Measurements from ENCODE around the gene THOC5. TPM values are rescaled to one million over a fixed set of nuclear protein-coding genes. Genes with fewer than 3 reads are reported as not detected.

The THOC5 gene
- total and polyA plus RNA-seq, 2 experiments from 2014 or later: 24.6 to 53.4 TPM

DNA sequence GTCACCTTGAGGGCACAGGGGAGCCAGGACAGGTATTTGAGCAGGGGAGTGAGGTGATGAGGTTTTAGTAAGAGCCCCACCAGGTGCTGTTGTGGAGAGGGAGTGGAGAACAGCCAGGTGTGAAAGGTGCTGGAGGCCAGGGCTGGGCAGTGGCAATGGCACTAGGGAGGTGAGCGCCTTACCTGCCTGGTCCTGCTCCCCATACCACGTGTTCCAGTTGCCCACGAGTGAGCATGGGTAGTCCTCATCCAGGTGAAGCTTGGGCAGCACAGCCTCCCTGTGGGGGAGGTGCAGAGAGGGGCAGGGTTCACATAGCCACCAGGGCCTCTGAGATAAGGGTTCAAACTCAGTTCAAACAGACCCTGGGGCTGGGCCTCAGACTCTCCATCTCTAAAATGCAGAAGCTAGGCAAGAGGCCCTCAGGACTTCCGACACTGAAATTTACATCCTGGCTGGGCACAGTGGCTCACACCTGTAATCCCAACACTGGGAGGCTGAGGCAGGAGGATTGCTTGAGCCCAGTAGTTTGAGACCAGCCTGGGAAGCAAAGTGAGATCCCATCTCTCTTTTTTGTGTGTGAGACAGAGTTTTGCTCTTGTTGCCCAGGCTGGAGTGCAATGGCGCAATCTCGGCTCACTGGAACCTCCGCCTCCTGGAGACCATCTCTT, 15.6 kb upstream of the THOC5 start:
- Histone ChIP-seq H3F3A (replicated peaks; ENCODE audit: low read depth) (no peaks in the 10 kb centered on the region), H3K4me1 (ENCODE audit: insufficient read depth) (no peaks in the 10 kb centered on the region), H3K27ac (ENCODE audit: low read depth) (no peak overlapping the region), H3K4me3 (no peak overlapping the region), H3K4me2 (no peak overlapping the region), H2AFZ (no peak overlapping the region), H3K79me2 (replicated peaks; ENCODE audit: insufficient read depth) (no peaks in the 10 kb centered on the region), H3K36me3 (ENCODE audit: insufficient read depth) (peaks cover 37% of the 10 kb centered on the region), H4K20me1 (replicated peaks; ENCODE audit: insufficient read depth) (peaks cover 6% of the 10 kb centered on the region; the same call in 1 of the 2 replicates), H3K27me3 (ENCODE audit: insufficient read depth) (no peaks in the 10 kb centered on the region), H3K9me2 (ENCODE audit: insufficient read depth) (no peaks in the 10 kb centered on the region)
- Mint-ChIP-seq H3K27me3 (ENCODE audit: insufficient read depth, low read depth, poor library complexity) (peaks cover 3% of the 10 kb centered on the region), H3K36me3 (ENCODE audit: low read depth) (peaks cover 48% of the 10 kb centered on the region), H3K4me1 (no peaks in the 10 kb centered on the region), H3K27ac (no peak overlapping the region), H3K9me3 (no peaks in the 10 kb centered on the region), H3K4me3 (no peak overlapping the region)
- ATAC-seq (no peak), DNase-seq (ENCODE audit: low spot score) (no peak)
- TF ChIP-seq, protein P1, sequence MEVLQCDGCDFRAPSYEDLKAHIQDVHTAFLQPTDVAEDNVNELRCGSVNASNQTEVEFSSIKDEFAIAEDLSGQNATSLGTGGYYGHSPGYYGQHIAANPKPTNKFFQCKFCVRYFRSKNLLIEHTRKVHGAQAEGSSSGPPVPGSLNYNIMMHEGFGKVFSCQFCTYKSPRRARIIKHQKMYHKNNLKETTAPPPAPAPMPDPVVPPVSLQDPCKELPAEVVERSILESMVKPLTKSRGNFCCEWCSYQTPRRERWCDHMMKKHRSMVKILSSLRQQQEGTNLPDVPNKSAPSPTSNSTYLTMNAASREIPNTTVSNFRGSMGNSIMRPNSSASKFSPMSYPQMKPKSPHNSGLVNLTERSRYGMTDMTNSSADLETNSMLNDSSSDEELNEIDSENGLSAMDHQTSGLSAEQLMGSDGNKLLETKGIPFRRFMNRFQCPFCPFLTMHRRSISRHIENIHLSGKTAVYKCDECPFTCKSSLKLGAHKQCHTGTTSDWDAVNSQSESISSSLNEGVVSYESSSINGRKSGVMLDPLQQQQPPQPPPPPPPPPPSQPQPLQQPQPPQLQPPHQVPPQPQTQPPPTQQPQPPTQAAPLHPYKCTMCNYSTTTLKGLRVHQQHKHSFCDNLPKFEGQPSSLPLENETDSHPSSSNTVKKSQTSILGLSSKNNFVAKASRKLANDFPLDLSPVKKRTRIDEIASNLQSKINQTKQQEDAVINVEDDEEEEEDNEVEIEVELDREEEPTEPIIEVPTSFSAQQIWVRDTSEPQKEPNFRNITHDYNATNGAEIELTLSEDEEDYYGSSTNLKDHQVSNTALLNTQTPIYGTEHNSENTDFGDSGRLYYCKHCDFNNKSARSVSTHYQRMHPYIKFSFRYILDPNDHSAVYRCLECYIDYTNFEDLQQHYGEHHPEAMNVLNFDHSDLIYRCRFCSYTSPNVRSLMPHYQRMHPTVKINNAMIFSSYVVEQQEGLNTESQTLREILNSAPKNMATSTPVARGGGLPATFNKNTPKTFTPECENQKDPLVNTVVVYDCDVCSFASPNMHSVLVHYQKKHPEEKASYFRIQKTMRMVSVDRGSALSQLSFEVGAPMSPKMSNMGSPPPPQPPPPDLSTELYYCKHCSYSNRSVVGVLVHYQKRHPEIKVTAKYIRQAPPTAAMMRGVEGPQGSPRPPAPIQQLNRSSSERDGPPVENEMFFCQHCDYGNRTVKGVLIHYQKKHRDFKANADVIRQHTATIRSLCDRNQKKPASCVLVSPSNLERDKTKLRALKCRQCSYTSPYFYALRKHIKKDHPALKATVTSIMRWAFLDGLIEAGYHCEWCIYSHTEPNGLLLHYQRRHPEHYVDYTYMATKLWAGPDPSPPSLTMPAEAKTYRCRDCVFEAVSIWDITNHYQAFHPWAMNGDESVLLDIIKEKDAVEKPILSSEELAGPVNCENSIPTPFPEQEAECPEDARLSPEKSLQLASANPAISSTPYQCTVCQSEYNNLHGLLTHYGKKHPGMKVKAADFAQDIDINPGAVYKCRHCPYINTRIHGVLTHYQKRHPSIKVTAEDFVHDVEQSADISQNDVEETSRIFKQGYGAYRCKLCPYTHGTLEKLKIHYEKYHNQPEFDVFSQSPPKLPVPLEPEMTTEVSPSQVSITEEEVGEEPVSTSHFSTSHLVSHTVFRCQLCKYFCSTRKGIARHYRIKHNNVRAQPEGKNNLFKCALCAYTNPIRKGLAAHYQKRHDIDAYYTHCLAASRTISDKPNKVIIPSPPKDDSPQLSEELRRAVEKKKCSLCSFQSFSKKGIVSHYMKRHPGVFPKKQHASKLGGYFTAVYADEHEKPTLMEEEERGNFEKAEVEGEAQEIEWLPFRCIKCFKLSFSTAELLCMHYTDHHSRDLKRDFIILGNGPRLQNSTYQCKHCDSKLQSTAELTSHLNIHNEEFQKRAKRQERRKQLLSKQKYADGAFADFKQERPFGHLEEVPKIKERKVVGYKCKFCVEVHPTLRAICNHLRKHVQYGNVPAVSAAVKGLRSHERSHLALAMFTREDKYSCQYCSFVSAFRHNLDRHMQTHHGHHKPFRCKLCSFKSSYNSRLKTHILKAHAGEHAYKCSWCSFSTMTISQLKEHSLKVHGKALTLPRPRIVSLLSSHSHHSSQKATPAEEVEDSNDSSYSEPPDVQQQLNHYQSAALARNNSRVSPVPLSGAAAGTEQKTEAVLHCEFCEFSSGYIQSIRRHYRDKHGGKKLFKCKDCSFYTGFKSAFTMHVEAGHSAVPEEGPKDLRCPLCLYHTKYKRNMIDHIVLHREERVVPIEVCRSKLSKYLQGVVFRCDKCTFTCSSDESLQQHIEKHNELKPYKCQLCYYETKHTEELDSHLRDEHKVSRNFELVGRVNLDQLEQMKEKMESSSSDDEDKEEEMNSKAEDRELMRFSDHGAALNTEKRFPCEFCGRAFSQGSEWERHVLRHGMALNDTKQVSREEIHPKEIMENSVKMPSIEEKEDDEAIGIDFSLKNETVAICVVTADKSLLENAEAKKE (CRISPR knock-in tag; IDR thresholded peaks at IDR 0.05): no peak
- TF ChIP-seq EZH2phosphoT487 (IDR thresholded peaks at IDR 0.05; ENCODE audit: unreplicated experiment) (no peak), JUNB (IDR thresholded peaks at IDR 0.05; ENCODE audit: unreplicated experiment) (no peak), CREB1 (CRISPR knock-in tag; IDR thresholded peaks at IDR 0.05; ENCODE audit: low read depth) (no peak), NANOG (IDR thresholded peaks at IDR 0.05; ENCODE audit: borderline replicate concordance) (no peak)

DNA sequence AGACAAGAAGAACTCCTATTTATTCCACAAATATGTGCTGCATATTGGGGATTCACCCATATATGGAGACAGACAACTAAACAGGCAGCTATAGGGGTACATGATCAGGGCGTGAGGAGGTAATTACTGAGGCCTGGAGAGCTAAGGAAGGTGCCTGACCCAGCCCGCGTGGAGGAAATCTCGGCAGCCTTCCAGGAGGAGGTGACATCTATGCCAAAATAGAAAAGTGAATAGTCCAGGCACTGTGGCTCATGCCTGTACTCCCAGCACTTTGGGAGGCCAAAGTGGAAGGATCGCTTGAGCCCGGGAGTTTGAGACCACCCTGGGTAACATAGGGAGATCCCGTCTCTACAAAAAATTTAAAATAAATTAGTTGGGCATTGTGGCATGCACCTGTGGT, 13.8 kb upstream of the THOC5 start:
- Histone ChIP-seq H2AFZ (no peak overlapping the region), H3K4me3 (no peak overlapping the region), H3K79me2 (replicated peaks; ENCODE audit: insufficient read depth) (no peaks in the 10 kb centered on the region), H3K9me2 (ENCODE audit: insufficient read depth) (no peaks in the 10 kb centered on the region), H3K27me3 (ENCODE audit: insufficient read depth) (no peaks in the 10 kb centered on the region), H3K27ac (ENCODE audit: low read depth) (no peak overlapping the region), H3K36me3 (ENCODE audit: insufficient read depth) (peaks cover 37% of the 10 kb centered on the region), H4K20me1 (replicated peaks; ENCODE audit: insufficient read depth) (peaks cover 6% of the 10 kb centered on the region; the same call in 1 of the 2 replicates), H3F3A (replicated peaks; ENCODE audit: low read depth) (no peaks in the 10 kb centered on the region), H3K4me1 (ENCODE audit: insufficient read depth) (no peaks in the 10 kb centered on the region), H3K4me2 (no peak overlapping the region)
- DNase-seq (ENCODE audit: low spot score): no peak
- H3K9me3 Mint-ChIP-seq: no peaks in the 10 kb centered on the region
- peaks cover 3% of the 10 kb centered on the region for H3K27me3 Mint-ChIP-seq (ENCODE audit: insufficient read depth, low read depth, poor library complexity)
- no peaks in the 10 kb centered on the region for H3K4me1 Mint-ChIP-seq
- no peak for ATAC-seq
- no peak overlapping the region for H3K4me3 Mint-ChIP-seq
- no peak overlapping the region for H3K27ac Mint-ChIP-seq
- H3K36me3 Mint-ChIP-seq (ENCODE audit: low read depth): peaks cover 60% of the 10 kb centered on the region
- no peak for TF ChIP-seq ZNF114 (CRISPR knock-in tag; IDR thresholded peaks at IDR 0.05)
- TF ChIP-seq, protein P2, sequence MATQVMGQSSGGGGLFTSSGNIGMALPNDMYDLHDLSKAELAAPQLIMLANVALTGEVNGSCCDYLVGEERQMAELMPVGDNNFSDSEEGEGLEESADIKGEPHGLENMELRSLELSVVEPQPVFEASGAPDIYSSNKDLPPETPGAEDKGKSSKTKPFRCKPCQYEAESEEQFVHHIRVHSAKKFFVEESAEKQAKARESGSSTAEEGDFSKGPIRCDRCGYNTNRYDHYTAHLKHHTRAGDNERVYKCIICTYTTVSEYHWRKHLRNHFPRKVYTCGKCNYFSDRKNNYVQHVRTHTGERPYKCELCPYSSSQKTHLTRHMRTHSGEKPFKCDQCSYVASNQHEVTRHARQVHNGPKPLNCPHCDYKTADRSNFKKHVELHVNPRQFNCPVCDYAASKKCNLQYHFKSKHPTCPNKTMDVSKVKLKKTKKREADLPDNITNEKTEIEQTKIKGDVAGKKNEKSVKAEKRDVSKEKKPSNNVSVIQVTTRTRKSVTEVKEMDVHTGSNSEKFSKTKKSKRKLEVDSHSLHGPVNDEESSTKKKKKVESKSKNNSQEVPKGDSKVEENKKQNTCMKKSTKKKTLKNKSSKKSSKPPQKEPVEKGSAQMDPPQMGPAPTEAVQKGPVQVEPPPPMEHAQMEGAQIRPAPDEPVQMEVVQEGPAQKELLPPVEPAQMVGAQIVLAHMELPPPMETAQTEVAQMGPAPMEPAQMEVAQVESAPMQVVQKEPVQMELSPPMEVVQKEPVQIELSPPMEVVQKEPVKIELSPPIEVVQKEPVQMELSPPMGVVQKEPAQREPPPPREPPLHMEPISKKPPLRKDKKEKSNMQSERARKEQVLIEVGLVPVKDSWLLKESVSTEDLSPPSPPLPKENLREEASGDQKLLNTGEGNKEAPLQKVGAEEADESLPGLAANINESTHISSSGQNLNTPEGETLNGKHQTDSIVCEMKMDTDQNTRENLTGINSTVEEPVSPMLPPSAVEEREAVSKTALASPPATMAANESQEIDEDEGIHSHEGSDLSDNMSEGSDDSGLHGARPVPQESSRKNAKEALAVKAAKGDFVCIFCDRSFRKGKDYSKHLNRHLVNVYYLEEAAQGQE (IDR thresholded peaks at IDR 0.05; ENCODE audit: unreplicated experiment): no peak
- TF ChIP-seq EZH2 (IDR thresholded peaks at IDR 0.05; ENCODE audit: low read depth, unreplicated experiment): no peak
- no peak for TF ChIP-seq EZH2phosphoT487 (IDR thresholded peaks at IDR 0.05; ENCODE audit: unreplicated experiment)
- no peak for TF ChIP-seq ZNF331 (CRISPR knock-in tag; IDR thresholded peaks at IDR 0.05; ENCODE audit: low read depth)
- no peak for TF ChIP-seq JUNB (IDR thresholded peaks at IDR 0.05; ENCODE audit: unreplicated experiment)
- TF ChIP-seq, protein P3, sequence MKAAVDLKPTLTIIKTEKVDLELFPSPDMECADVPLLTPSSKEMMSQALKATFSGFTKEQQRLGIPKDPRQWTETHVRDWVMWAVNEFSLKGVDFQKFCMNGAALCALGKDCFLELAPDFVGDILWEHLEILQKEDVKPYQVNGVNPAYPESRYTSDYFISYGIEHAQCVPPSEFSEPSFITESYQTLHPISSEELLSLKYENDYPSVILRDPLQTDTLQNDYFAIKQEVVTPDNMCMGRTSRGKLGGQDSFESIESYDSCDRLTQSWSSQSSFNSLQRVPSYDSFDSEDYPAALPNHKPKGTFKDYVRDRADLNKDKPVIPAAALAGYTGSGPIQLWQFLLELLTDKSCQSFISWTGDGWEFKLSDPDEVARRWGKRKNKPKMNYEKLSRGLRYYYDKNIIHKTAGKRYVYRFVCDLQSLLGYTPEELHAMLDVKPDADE (IDR thresholded peaks at IDR 0.05): no peak
- no peak for TF ChIP-seq NANOG (IDR thresholded peaks at IDR 0.05; ENCODE audit: borderline replicate concordance)
